HEK293 (cell line): ENCODE data around the gene USP7.

Experiments used
- CTCF ChIP-seq: fragments of 450-650 bp; formaldehyde crosslinking; IDR thresholded peaks from 2 replicates; pipeline ENCODE4 v1.5.1; 2016; ENCODE audit warnings: missing biosample characterization, missing genetic modification characterization
- HOXA7 ChIP-seq: sonication (generic); formaldehyde crosslinking; IDR thresholded peaks from 2 replicates; pipeline ENCODE4 v1.8.1; 2022; ENCODE audit warnings: missing genetic modification reagents, borderline replicate concordance
- MZF1 ChIP-seq: fragments of 450-650 bp; formaldehyde crosslinking; IDR thresholded peaks from 2 replicates; pipeline ENCODE4 v1.5.1; 2017; ENCODE audit warnings: missing biosample characterization, missing genetic modification characterization, borderline replicate concordance
- SCRT1 ChIP-seq: fragments of 450-650 bp; formaldehyde crosslinking; IDR thresholded peaks from 2 replicates; pipeline ENCODE4 v1.5.1; 2016; ENCODE audit warnings: missing biosample characterization, missing genetic modification characterization, borderline replicate concordance
- SETDB1 ChIP-seq: IDR thresholded peaks from one replicate; pipeline ENCODE4 v1.6.1; 2017; ENCODE audit warnings: mild to moderate bottlenecking, low read length, moderate library complexity, mixed read lengths; ENCODE audit not compliant: insufficient read length
- ZBTB48 ChIP-seq: fragments of 450-650 bp; formaldehyde crosslinking; IDR thresholded peaks from 2 replicates; pipeline ENCODE4 v1.5.1; 2016; ENCODE audit warnings: missing biosample characterization, missing genetic modification characterization
- ZEB2 ChIP-seq: fragments of 450-650 bp; formaldehyde crosslinking; IDR thresholded peaks from 2 replicates; pipeline ENCODE4 v1.5.1; 2016; ENCODE audit warnings: missing biosample characterization, missing genetic modification characterization
- ZNF184 ChIP-seq: fragments of 450-650 bp; IDR thresholded peaks from 2 replicates; pipeline ENCODE4 v1.5.1; 2018; ENCODE audit warnings: missing biosample characterization, mild to moderate bottlenecking, missing genetic modification characterization
- ZNF280D ChIP-seq: fragments of 450-650 bp; formaldehyde crosslinking; IDR thresholded peaks from 2 replicates; pipeline ENCODE4 v1.5.1; 2016; ENCODE audit warnings: missing biosample characterization, missing genetic modification characterization
- ZNF423 ChIP-seq: fragments of 450-650 bp; formaldehyde crosslinking; IDR thresholded peaks from 2 replicates; pipeline ENCODE4 v1.5.1; 2016; ENCODE audit warnings: missing biosample characterization, missing genetic modification characterization
- ZNF561 ChIP-seq: fragments of 450-650 bp; IDR thresholded peaks from 2 replicates; pipeline ENCODE4 v1.5.1; 2018; ENCODE audit warnings: missing biosample characterization, missing genetic modification characterization, borderline replicate concordance
- TF ChIP-seq, protein P1 (sequence below): fragments of 450-650 bp; formaldehyde crosslinking; IDR thresholded peaks from 2 replicates; pipeline ENCODE4 v1.5.1; 2016; ENCODE audit warnings: missing biosample characterization, missing genetic modification characterization

DNA sequence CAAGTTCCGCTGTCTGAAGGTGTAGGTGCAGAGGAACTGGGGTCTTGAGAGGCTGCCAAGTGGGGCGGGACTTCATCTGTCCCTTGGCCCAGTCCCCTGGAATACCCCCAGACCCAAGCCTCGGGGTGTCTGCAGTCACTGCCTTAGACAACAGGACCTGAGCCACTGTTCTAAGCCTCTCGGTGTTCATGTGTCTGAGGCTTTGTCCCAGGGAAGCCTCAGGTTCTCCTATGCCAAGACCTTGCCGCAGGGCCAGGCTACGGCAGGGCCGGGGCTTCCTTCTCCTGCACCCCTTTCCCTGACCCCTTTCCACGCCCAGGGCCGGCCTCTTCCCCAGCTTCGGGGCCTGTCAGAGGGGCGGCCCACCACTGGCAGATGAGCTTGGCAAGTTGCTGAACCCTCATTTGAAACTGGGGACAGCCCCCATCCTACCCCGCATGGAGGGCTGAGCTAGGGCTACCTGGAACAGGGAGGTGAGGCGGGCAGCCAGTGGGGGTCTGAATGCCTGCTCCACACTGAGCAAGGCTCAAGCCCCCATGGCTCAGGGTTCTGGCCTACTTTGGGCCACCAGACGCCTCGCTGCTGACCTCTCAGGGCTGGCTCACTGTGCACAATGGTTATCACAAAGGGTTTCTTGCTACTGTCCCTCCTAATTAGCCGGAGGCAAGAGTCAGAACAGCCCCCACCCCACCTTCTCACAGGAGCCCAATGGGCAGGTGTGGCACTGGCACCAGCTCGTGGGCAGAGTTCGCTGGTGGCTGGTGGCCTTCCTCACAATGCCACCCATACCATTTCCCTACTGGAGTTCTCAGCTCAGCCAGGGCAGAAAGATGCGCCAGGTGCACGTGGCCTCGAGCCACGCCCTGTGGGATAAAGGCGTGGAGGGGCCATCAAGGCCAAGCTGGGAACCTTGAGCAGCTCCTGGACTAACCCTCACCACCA, 74.5 kb downstream of the USP7 start:
- no peak for TF ChIP-seq ZNF423 (tag by site-specific recombination)
- TF ChIP-seq HOXA7 (CRISPR knock-in tag): no peak
- TF ChIP-seq ZNF561 (tag by site-specific recombination): no peak
- no peak for TF ChIP-seq CTCF (tag by site-specific recombination)
- TF ChIP-seq ZEB2 (tag by site-specific recombination): no peak
- TF ChIP-seq ZNF280D (tag by site-specific recombination): no peak
- TF ChIP-seq, protein P1, sequence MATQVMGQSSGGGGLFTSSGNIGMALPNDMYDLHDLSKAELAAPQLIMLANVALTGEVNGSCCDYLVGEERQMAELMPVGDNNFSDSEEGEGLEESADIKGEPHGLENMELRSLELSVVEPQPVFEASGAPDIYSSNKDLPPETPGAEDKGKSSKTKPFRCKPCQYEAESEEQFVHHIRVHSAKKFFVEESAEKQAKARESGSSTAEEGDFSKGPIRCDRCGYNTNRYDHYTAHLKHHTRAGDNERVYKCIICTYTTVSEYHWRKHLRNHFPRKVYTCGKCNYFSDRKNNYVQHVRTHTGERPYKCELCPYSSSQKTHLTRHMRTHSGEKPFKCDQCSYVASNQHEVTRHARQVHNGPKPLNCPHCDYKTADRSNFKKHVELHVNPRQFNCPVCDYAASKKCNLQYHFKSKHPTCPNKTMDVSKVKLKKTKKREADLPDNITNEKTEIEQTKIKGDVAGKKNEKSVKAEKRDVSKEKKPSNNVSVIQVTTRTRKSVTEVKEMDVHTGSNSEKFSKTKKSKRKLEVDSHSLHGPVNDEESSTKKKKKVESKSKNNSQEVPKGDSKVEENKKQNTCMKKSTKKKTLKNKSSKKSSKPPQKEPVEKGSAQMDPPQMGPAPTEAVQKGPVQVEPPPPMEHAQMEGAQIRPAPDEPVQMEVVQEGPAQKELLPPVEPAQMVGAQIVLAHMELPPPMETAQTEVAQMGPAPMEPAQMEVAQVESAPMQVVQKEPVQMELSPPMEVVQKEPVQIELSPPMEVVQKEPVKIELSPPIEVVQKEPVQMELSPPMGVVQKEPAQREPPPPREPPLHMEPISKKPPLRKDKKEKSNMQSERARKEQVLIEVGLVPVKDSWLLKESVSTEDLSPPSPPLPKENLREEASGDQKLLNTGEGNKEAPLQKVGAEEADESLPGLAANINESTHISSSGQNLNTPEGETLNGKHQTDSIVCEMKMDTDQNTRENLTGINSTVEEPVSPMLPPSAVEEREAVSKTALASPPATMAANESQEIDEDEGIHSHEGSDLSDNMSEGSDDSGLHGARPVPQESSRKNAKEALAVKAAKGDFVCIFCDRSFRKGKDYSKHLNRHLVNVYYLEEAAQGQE (tag by site-specific recombination): no peak
- no peak for TF ChIP-seq MZF1 (tag by site-specific recombination)
- no peak for TF ChIP-seq ZBTB48 (tag by site-specific recombination)
- no peak for TF ChIP-seq ZNF184 (tag by site-specific recombination)
- TF ChIP-seq SETDB1: no peak
- TF ChIP-seq SCRT1 (tag by site-specific recombination): no peak
